ENCODE data around the gene PNMA1. TPM values are rescaled to one million over a fixed set of nuclear protein-coding genes. Genes with fewer than 3 reads are reported as not detected.

The PNMA1 gene
- total and polyA plus RNA-seq, 9 of the 15 experiments (the other 6 are each of a cell fraction or from before 2014, with no cell fraction given), result 1.7 to 26.4 (median 8.7) TPM

- TF ChIP-seq SIN3A (IDR thresholded peaks at IDR 0.05; ENCODE audit: borderline replicate concordance in 2 of 2, control insufficient read depth in 1 of 2, low read depth in 2 of 2, low read length in 2 of 2) (peak in 1 of 2 experiments; percentile 44; a peak in 1 of 4 replicates), ZNF41 (CRISPR knock-in tag; conservative IDR thresholded peaks at IDR 0.05) (no peak), RNF219 (CRISPR knock-in tag; IDR thresholded peaks at IDR 0.05) (no peak), ZBTB9 (CRISPR knock-in tag; IDR thresholded peaks at IDR 0.05) (no peak), ZNF23 (CRISPR knock-in tag; IDR thresholded peaks at IDR 0.05) (no peak), PURB (CRISPR knock-in tag; IDR thresholded peaks at IDR 0.05; ENCODE audit: low read depth) (no peak), HMG20A (CRISPR knock-in tag; conservative IDR thresholded peaks at IDR 0.05) (no peak), RREB1 (CRISPR knock-in tag; IDR thresholded peaks at IDR 0.05) (no peak), FOXP4 (CRISPR knock-in tag; IDR thresholded peaks at IDR 0.05; ENCODE audit: borderline replicate concordance) (0 out of 2 replicates have a peak, but pooled peaks have one; percentile 41), ZMIZ1 (IDR thresholded peaks at IDR 0.05; ENCODE audit: low read depth in 2 of 2, low read length in 2 of 2) (no peak), TCF7L2 (IDR thresholded peaks at IDR 0.05; ENCODE audit: low read depth, low read length) (no peak)
These were observed 880 bp downstream of the PNMA1 start (continued) for GRCh38 chr14:73713206-73713802.
